B cell (primary cell): ENCODE results near the gene MINAR1. TPM values are rescaled to one million over a fixed set of nuclear protein-coding genes. Genes with fewer than 3 reads are reported as not detected.

Source experiments
- ATAC-seq: fragments of 200-7000 bp; cut with Tn5 transposase; one replicate; pipeline ENCODE4 v1.10.0; 2021; ENCODE audit warnings: low read depth, mild to moderate bottlenecking, moderate number of reproducible peaks, moderate library complexity
- CTCF ChIA-PET: fragments of 350-600 bp; sonication (Branson Sonifier 250); formaldehyde crosslinking; loops from one replicate; lab custom pipeline; 2021; ENCODE audit warnings: antibody characterized with exemption, inconsistent platforms; lab: Charles Lee
- POLR2A ChIA-PET: fragments of 350-600 bp; sonication (Branson Sonifier 250); formaldehyde crosslinking; loops from one replicate; lab custom pipeline; 2021; ENCODE audit warnings: antibody characterized with exemption; lab: Charles Lee
- DNase-seq: peaks from one replicate; pipeline ENCODE4 v3.0.0; 2013
- H2AFZ ChIP-seq: 2 replicates; pipeline ENCODE4 v1.6.1; 2012; ENCODE audit warnings: mild to moderate bottlenecking, low read depth, low read length; ENCODE audit not compliant: insufficient read depth, poor library complexity, severe bottlenecking
- H3K27ac ChIP-seq, 2 donors: 1 replicate in 1 of 2; 2 replicates in 1 of 2; pipeline ENCODE4 v1.5.1; 2012 to 2013; ENCODE audit warnings: low read length in 2 of 2, mild to moderate bottlenecking in 2 of 2, moderate library complexity in 1 of 2
- H3K27me3 ChIP-seq, 4 experiments: fragments of 200-600 bp in 1 of 4; sonication (generic) in 1 of 4; replicated peaks in 1 of 4; 1 replicate in 2 of 4; 2 replicates in 2 of 4; pipeline versions ENCODE4 v1.6.1 to v1.7.0; 2013 to 2016; ENCODE audit warnings: low read length in 3 of 4, mild to moderate bottlenecking in 2 of 4, mixed read lengths in 1 of 4, moderate library complexity in 1 of 4; ENCODE audit not compliant: insufficient read depth in 4 of 4, control insufficient read depth in 3 of 4; ENCODE audit errors: control extremely low read depth in 1 of 4
- H3K36me3 ChIP-seq, 2 experiments: replicated peaks in 1 of 2; 1 replicate in 1 of 2; 2 replicates in 1 of 2; pipeline versions ENCODE4 v1.6.1 to v1.7.1; 2013; ENCODE audit warnings: low read length in 1 of 2; ENCODE audit not compliant: insufficient read depth in 2 of 2, control insufficient read depth in 1 of 2; ENCODE audit errors: control extremely low read depth in 1 of 2, extremely low read depth in 1 of 2
- H3K4me1 ChIP-seq, 2 donors: fragments of 200-600 bp in 1 of 2; sonication (generic) in 1 of 2; 1 replicate in 1 of 2; 2 replicates in 1 of 2; pipeline versions ENCODE4 v1.5.1 to v1.6.1; 2013 to 2017; ENCODE audit warnings: low read length in 2 of 2; ENCODE audit not compliant: control insufficient read depth in 2 of 2, insufficient read depth in 2 of 2
- H3K4me2 ChIP-seq: replicated peaks from 2 replicates; pipeline ENCODE3; 2012; ENCODE audit warnings: mild to moderate bottlenecking, low read depth, low read length; ENCODE audit not compliant: poor library complexity, severe bottlenecking
- H3K4me3 ChIP-seq, 5 experiments: fragments of 200-600 bp in 1 of 5; sonication (generic) in 1 of 5; 1 replicate in 3 of 5; 2 replicates in 2 of 5; pipeline versions ENCODE4 v1.5.1 to v1.7.0; 2011 to 2016; ENCODE audit warnings: low read length in 4 of 5, mild to moderate bottlenecking in 4 of 5, low read depth in 2 of 5, control low read depth in 1 of 5, moderate library complexity in 1 of 5; ENCODE audit not compliant: insufficient read depth in 1 of 5; ENCODE audit errors: control extremely low read depth in 1 of 5, extremely low read depth in 1 of 5
- H3K79me2 ChIP-seq: fragments of 200-600 bp; sonication (generic); one replicate; pipeline ENCODE4 v1.6.0; 2016; ENCODE audit warnings: low read length; ENCODE audit not compliant: control insufficient read depth, insufficient read depth
- H3K9ac ChIP-seq: fragments of 200-600 bp; sonication (generic); 2 replicates; pipeline ENCODE4 v1.6.1; 2017; ENCODE audit warnings: mild to moderate bottlenecking, low read length, moderate library complexity
- H3K9me3 ChIP-seq, 3 donors: one replicate each; pipeline versions ENCODE4 v1.6.1 to v1.7.1; 2013; ENCODE audit warnings: low read length in 2 of 3; ENCODE audit not compliant: control insufficient read depth in 2 of 3, insufficient read depth in 1 of 3; ENCODE audit errors: control extremely low read depth in 1 of 3
- H4K20me1 ChIP-seq: 2 replicates; pipeline ENCODE4 v1.6.0; 2012; ENCODE audit warnings: mild to moderate bottlenecking, low read length; ENCODE audit not compliant: insufficient read depth, control insufficient read depth, poor library complexity, severe bottlenecking
- H3K27ac Mint-ChIP-seq: one replicate; pipeline ENCODE4 v1.8.0; 2021; ENCODE audit warnings: mixed read lengths
- H3K27me3 Mint-ChIP-seq: one replicate; pipeline ENCODE4 v1.8.0; 2021; ENCODE audit warnings: mixed read lengths
- H3K4me1 Mint-ChIP-seq: one replicate; pipeline ENCODE4 v1.8.0; 2021; ENCODE audit warnings: mixed read lengths
- H3K4me3 Mint-ChIP-seq: one replicate; pipeline ENCODE4 v1.8.0; 2021; ENCODE audit warnings: mixed read lengths
- H3K9me3 Mint-ChIP-seq: one replicate; pipeline ENCODE4 v1.8.0; 2022; ENCODE audit warnings: mixed read lengths; ENCODE audit not compliant: insufficient read depth
- EZH2 ChIP-seq: IDR thresholded peaks from 2 replicates; pipeline ENCODE4 v1.6.1; 2012; ENCODE audit warnings: borderline replicate concordance, low read depth, mild to moderate bottlenecking, moderate library complexity, low read length; ENCODE audit not compliant: insufficient read depth, poor library complexity, severe bottlenecking
- WGBS: methylation state at CpG from one replicate; pipeline ENCODE4 v1.1.5; 2013; ENCODE audit warnings: missing lambda C conversion rate; ENCODE audit not compliant: insufficient coverage; 5-methylcytosine and 5-hydroxymethylcytosine counted together
- intact Hi-C: fragments of 100-400 bp; cut with micrococcal nuclease; formaldehyde crosslinking; loops from one replicate; pipeline ENCODE4 v1.10.0; 2022
- polyA plus RNA-seq: library from polyadenylated mRNA; depleted of rRNA; stranded (reverse); fragments of >200 nt; gene quantifications from 2 replicates; pipeline ENCODE4 v1.2.3, GENCODE V29; 2012
- total RNA-seq, 2 donors: library from RNA; stranded (reverse); fragments of 120-200 nt in 1 of 2; gene quantifications; 1 replicate in 1 of 2; 2 replicates in 1 of 2; pipeline versions ENCODE4 v1.2.3 to v1.2.4, GENCODE V29; 2013 to 2022
- TF ChIP-seq, protein P1 (sequence below): fragments of 200-600 bp; IDR thresholded peaks from one replicate; pipeline ENCODE4 v1.8.0; 2022; ENCODE audit warnings: antibody characterized with exemption, mild to moderate bottlenecking

MINAR1 gene
- total and polyA plus RNA-seq, 2 donors (not counting 1 experiment from before 2014, with no cell fraction given), result 0.16 to 0.27 TPM

DNA sequence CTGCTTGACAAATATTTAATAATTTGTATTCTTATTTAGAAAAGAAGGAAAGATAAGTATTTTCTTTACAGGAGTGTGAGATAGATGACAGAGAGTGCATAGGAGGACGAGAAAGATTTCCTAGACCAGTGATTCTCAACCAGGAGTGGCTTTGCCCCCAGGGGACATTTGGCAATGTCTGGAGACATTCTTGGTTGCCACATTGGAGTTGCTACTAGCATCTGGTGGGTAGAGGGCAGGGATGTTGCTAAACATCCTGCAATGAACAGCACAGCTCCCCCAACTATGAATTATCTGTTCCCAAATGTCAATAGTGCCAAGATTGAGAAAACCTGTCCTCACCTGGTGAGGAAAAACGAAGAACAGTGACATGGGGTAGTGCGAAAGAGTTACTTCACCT, 30.8 kb upstream of the MINAR1 start:
- Histone ChIP-seq H3K27ac (no peak overlapping the region), H3K9ac (no peak overlapping the region), H3K36me3 (no peaks in the 10 kb centered on the region), H3K4me2 (no peak overlapping the region), H3K9me3 (no peaks in the 10 kb centered on the region), H3K4me1 (no peaks in the 10 kb centered on the region), H3K27me3 (no peaks in the 10 kb centered on the region), H3K4me3 (no peak overlapping the region), H2AFZ (no peak overlapping the region), H3K79me2 (no peaks in the 10 kb centered on the region), H4K20me1 (no peaks in the 10 kb centered on the region)
- H3K27me3 Mint-ChIP-seq, result peaks cover 5% of the 10 kb centered on the region
- H3K9me3 Mint-ChIP-seq, result no peaks in the 10 kb centered on the region
- WGBS, result 50% methylated on average over 2 of the region's 3 CpGs
- ChIA-PET CTCF (no interaction called here), POLR2A (no interaction called here)
- DNase-seq, result no peak
- no peaks in the 10 kb centered on the region for H3K4me1 Mint-ChIP-seq
- intact Hi-C loops, result no loop called here
- no peak for TF ChIP-seq EZH2
- TF ChIP-seq, protein P1, sequence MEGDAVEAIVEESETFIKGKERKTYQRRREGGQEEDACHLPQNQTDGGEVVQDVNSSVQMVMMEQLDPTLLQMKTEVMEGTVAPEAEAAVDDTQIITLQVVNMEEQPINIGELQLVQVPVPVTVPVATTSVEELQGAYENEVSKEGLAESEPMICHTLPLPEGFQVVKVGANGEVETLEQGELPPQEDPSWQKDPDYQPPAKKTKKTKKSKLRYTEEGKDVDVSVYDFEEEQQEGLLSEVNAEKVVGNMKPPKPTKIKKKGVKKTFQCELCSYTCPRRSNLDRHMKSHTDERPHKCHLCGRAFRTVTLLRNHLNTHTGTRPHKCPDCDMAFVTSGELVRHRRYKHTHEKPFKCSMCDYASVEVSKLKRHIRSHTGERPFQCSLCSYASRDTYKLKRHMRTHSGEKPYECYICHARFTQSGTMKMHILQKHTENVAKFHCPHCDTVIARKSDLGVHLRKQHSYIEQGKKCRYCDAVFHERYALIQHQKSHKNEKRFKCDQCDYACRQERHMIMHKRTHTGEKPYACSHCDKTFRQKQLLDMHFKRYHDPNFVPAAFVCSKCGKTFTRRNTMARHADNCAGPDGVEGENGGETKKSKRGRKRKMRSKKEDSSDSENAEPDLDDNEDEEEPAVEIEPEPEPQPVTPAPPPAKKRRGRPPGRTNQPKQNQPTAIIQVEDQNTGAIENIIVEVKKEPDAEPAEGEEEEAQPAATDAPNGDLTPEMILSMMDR, result no peak
- no peak overlapping the region for H3K4me3 Mint-ChIP-seq
- no peak overlapping the region for H3K27ac Mint-ChIP-seq
- ATAC-seq, result no peak

DNA sequence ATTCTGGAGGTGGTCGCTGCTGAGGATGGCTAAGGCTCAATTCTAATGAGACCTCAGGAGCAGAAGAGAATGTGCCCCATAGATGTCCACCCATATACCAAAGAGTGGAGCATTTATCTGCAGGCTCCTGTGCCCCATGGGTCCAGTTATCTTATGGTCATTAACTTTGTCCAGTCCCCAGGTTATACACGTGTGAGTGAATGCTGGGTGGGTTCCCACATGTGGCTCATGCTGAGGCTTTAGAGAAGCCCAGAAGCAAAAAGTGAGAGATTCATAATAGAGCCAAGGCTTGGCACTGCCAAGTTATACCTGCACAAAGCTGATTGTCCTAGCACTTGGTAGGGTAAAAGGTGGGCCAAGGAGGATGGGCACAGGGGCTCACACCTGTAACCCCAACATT, 30.0 kb upstream of the MINAR1 start:
- CTCF ChIA-PET, result no interaction called here
- Mint-ChIP-seq H3K27me3 (peaks cover 5% of the 10 kb centered on the region), H3K27ac (no peak overlapping the region), H3K4me3 (no peak overlapping the region), H3K4me1 (no peaks in the 10 kb centered on the region), H3K9me3 (no peaks in the 10 kb centered on the region)
- H2AFZ ChIP-seq, result no peak overlapping the region
- H4K20me1 ChIP-seq, result no peaks in the 10 kb centered on the region
- H3K4me1 ChIP-seq, result no peaks in the 10 kb centered on the region
- DNase-seq (no peak), ATAC-seq (no peak)
- no peak overlapping the region for H3K4me3 ChIP-seq
- WGBS, result 88% methylated on average over 1 of the region's 2 CpGs
- no peak overlapping the region for H3K4me2 ChIP-seq
- no peaks in the 10 kb centered on the region for H3K36me3 ChIP-seq
- no peaks in the 10 kb centered on the region for H3K9me3 ChIP-seq
- H3K27me3 ChIP-seq, result no peaks in the 10 kb centered on the region
- POLR2A ChIA-PET, result no interaction called here
- H3K9ac ChIP-seq, result no peak overlapping the region
- no peak overlapping the region for H3K27ac ChIP-seq
- TF ChIP-seq, protein P1, result no peak
- no peak for TF ChIP-seq EZH2
- intact Hi-C loops, result no loop called here
- H3K79me2 ChIP-seq, result no peaks in the 10 kb centered on the region
